ENCODE measurements around the gene UBA1.

UBA1 gene

GRCh38 chrX:47202877-47203276, 9.2 kb downstream of the UBA1 start:
- DNase-seq (ENCODE audit: insufficient read length, low spot score) (no peak), FAIRE-seq (no peak)
- TF ChIP-seq, protein P1, sequence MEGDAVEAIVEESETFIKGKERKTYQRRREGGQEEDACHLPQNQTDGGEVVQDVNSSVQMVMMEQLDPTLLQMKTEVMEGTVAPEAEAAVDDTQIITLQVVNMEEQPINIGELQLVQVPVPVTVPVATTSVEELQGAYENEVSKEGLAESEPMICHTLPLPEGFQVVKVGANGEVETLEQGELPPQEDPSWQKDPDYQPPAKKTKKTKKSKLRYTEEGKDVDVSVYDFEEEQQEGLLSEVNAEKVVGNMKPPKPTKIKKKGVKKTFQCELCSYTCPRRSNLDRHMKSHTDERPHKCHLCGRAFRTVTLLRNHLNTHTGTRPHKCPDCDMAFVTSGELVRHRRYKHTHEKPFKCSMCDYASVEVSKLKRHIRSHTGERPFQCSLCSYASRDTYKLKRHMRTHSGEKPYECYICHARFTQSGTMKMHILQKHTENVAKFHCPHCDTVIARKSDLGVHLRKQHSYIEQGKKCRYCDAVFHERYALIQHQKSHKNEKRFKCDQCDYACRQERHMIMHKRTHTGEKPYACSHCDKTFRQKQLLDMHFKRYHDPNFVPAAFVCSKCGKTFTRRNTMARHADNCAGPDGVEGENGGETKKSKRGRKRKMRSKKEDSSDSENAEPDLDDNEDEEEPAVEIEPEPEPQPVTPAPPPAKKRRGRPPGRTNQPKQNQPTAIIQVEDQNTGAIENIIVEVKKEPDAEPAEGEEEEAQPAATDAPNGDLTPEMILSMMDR (IDR thresholded peaks at IDR 0.05; ENCODE audit: insufficient read depth, missing control alignments): no peak

- DNase-seq (ENCODE audit: insufficient read length, low spot score): no peak
Measured at GRCh38 chrX:47204970-47205369, 11.3 kb downstream of the UBA1 start.

DNA sequence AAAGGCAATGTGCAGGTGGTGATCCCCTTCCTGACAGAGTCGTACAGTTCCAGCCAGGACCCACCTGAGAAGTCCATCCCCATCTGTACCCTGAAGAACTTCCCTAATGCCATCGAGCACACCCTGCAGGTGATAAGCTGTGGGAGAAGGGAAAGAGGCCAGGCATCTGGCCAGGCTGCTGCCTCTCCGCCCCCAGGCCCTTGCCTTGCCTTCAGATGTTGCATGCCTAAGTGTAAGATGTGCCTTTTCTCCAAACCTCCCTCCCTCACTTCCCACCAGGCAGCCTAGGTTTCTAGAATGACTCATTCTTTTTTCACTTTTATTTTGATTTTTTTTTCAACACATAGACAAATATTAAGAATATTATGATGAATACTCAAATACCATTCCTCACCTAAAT, 12.7 kb downstream of the UBA1 start:
- DNase-seq (ENCODE audit: insufficient read length, low spot score) (no peak), FAIRE-seq (no peak)
- TF ChIP-seq, protein P1 (IDR thresholded peaks at IDR 0.05; ENCODE audit: insufficient read depth, missing control alignments): no peak

More at GRCh38 chrX:47204970-47205369, 11.3 kb downstream of the UBA1 start:
- TF ChIP-seq, protein P1 (IDR thresholded peaks at IDR 0.05; ENCODE audit: insufficient read depth, missing control alignments): no peak
- no peak for FAIRE-seq

DNA sequence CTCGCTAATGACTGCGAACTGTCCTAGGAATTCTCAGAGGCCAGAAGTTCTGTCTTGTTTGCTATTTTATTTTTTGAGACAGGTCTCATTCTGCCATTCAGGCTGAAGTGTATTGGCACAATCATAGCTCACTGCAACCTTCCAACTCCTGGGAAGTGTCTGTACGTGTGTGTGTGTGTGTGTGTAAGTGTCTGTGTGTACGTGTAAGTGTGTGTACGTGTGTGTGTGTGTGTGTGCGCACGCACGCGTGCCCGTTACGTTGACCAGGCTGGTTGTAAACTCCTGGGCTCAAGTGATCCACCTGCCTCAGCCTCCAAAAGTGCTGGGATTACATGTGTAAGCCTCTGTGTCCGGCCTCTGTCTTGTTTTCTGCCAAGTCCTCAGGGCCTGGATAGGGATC, 14.5 kb downstream of the UBA1 start:
- TF ChIP-seq, protein P1 (IDR thresholded peaks at IDR 0.05; ENCODE audit: insufficient read depth, missing control alignments): no peak
- FAIRE-seq: no peak
- DNase-seq (ENCODE audit: insufficient read length, low spot score): no peak

GRCh38 chrX:47209508-47210238, 16.0 kb downstream of the UBA1 start:
- DNase-seq (ENCODE audit: insufficient read length, low spot score) (no peak), FAIRE-seq (no peak)
- TF ChIP-seq, protein P1 (IDR thresholded peaks at IDR 0.05; ENCODE audit: insufficient read depth, missing control alignments): no peak

- no peak for FAIRE-seq
- TF ChIP-seq, protein P1 (IDR thresholded peaks at IDR 0.05; ENCODE audit: insufficient read depth, missing control alignments): no peak
- no peak for DNase-seq (ENCODE audit: insufficient read length, low spot score)
Measured at GRCh38 chrX:47210661-47211425, 17.2 kb downstream of the UBA1 start.

Measured in D721Med (cell line).